ENCODE results near the gene TCN1. TPM values are rescaled to one million over a fixed set of nuclear protein-coding genes. Genes with fewer than 3 reads are reported as not detected.

TCN1 gene
- total and polyA plus RNA-seq, 12 donors, result 0.18 to 1.2 (median 0.32) TPM; not detected in 9

GRCh38 chr11:59877784-59878183 is 11.5 kb upstream of the TCN1 start:
- no peaks in the 10 kb centered on the region for H3K27me3 ChIP-seq
- no peaks in the 10 kb centered on the region for H3K9me3 ChIP-seq
- TF ChIP-seq CTCF (IDR thresholded peaks at IDR 0.05), result no peak
- no peak overlapping the region for H3K27ac ChIP-seq
- intact Hi-C loops (cut with DNase I), result no loop called here
- ATAC-seq, result no peak
- no peak overlapping the region for H3K4me3 ChIP-seq
- no peak for DNase-seq
- H3K4me1 ChIP-seq, result no peaks in the 10 kb centered on the region
- no peaks in the 10 kb centered on the region for H3K36me3 ChIP-seq

- no peaks in the 10 kb centered on the region for H3K27me3 ChIP-seq
- no peak overlapping the region for H3K27ac ChIP-seq
- no peak for TF ChIP-seq CTCF (IDR thresholded peaks at IDR 0.05)
- no peak overlapping the region for H3K4me3 ChIP-seq
- no peaks in the 10 kb centered on the region for H3K4me1 ChIP-seq
- intact Hi-C loops (cut with DNase I), result no loop called here
- H3K36me3 ChIP-seq, result no peaks in the 10 kb centered on the region
- H3K9me3 ChIP-seq, result no peaks in the 10 kb centered on the region
- ATAC-seq (no peak), DNase-seq (no peak)
These were observed 11.0 kb upstream of the TCN1 start for GRCh38 chr11:59877325-59877724.

GRCh38 chr11:59875856-59876519 is 9.7 kb upstream of the TCN1 start:
- Histone ChIP-seq H3K4me3 (no peak overlapping the region), H3K27ac (no peak overlapping the region), H3K9me3 (peaks cover 0 to 7% (median 0%) of the 10 kb centered on the region in 11 donors), H3K27me3 (no peaks in the 10 kb centered on the region), H3K4me1 (no peaks in the 10 kb centered on the region), H3K36me3 (no peaks in the 10 kb centered on the region)
- intact Hi-C loops (cut with DNase I), result no loop called here
- TF ChIP-seq CTCF (IDR thresholded peaks at IDR 0.05), result no peak
- 87 to 88% methylated on average over 9 of the region's 9 CpGs for WGBS, 2 donors
- DNase-seq, result no peak
- ATAC-seq, result no peak

- H3K36me3 ChIP-seq, result no peaks in the 10 kb centered on the region
- DNase-seq (no peak), ATAC-seq (no peak)
- H3K27me3 ChIP-seq, result no peaks in the 10 kb centered on the region
- no peak overlapping the region for H3K27ac ChIP-seq
- intact Hi-C loops (cut with DNase I), result no loop called here
- H3K4me3 ChIP-seq, result no peak overlapping the region
- no peaks in the 10 kb centered on the region for H3K4me1 ChIP-seq
- TF ChIP-seq CTCF (IDR thresholded peaks at IDR 0.05), result no peak
- H3K9me3 ChIP-seq, result peaks cover 0 to 12% (median 0%) of the 10 kb centered on the region in 11 donors
These were observed 5.8 kb upstream of the TCN1 start for GRCh38 chr11:59872076-59872475.
